ENCODE results near the gene ELAC1.

- no peak for TF ChIP-seq EZH2 (IDR thresholded peaks at IDR 0.05; ENCODE audit: insufficient read depth, low read length)
- no peak for TF ChIP-seq CTCF (IDR thresholded peaks at IDR 0.05; ENCODE audit: insufficient read depth, low read depth, low read length)
These were observed 5.9 kb upstream of the ELAC1 start for GRCh38 chr18:50961974-50962373.

Data from astrocyte (in vitro differentiated cells and primary cell).